GM12801 (cell line): ENCODE results near the gene FAM200B.

Experiments
- CTCF ChIP-seq: IDR thresholded peaks from one replicate; pipeline ENCODE4 v1.5.1; 2011; ENCODE audit warnings: control low read depth; ENCODE audit not compliant: insufficient read length; ENCODE audit errors: extremely low read depth

The FAM200B gene

GRCh38 chr4:15658136-15658770 is 23.4 kb upstream of the FAM200B start:
- TF ChIP-seq CTCF, result no peak

GRCh38 chr4:15658781-15659180 is 22.8 kb upstream of the FAM200B start:
- TF ChIP-seq CTCF, result no peak

- TF ChIP-seq CTCF, result no peak
Observed at GRCh38 chr4:15659768-15660570, 21.7 kb upstream of the FAM200B start.

GRCh38 chr4:15665753-15666365 is 15.8 kb upstream of the FAM200B start:
- no peak for TF ChIP-seq CTCF

- no peak for TF ChIP-seq CTCF
Observed at GRCh38 chr4:15667006-15667405, 14.6 kb upstream of the FAM200B start.

GRCh38 chr4:15668566-15669435 is 12.8 kb upstream of the FAM200B start:
- TF ChIP-seq CTCF, result no peak

- TF ChIP-seq CTCF, result no peak
Observed at GRCh38 chr4:15670576-15670975, 11.1 kb upstream of the FAM200B start.
